Thymus (tissue), 14 donors: Measurements from ENCODE around the gene TIGIT. TPM values are rescaled to one million over a fixed set of nuclear protein-coding genes. Genes with fewer than 3 reads are reported as not detected.
"Not testable (repeated sequence)": the region's sequence is repeated elsewhere in the genome, so short reads cannot be mapped to it uniquely, and the experiment has no call there.

ENCODE experiments used
- DNase-seq, 9 donors: peaks; one replicate each; pipeline ENCODE4 v3.0.0-alpha.2; 2013; ENCODE audit warnings: low spot score in 9 of 9, low read depth in 6 of 9, missing footprints in 1 of 9
- H3K27ac ChIP-seq, 2 donors: one replicate each; pipeline ENCODE4 v1.5.1; 2013; ENCODE audit warnings: control low read depth in 1 of 2, low read depth in 1 of 2, low read length in 1 of 2, mild to moderate bottlenecking in 1 of 2, moderate library complexity in 1 of 2
- H3K27me3 ChIP-seq, 2 donors: one replicate each; pipeline ENCODE4 v1.5.1; 2013; ENCODE audit warnings: low read length in 1 of 2; ENCODE audit not compliant: control insufficient read depth in 2 of 2, insufficient read depth in 1 of 2
- H3K36me3 ChIP-seq, 2 donors: one replicate each; pipeline ENCODE4 v1.5.1; 2013; ENCODE audit warnings: low read length in 1 of 2, mild to moderate bottlenecking in 1 of 2, moderate library complexity in 1 of 2; ENCODE audit not compliant: control insufficient read depth in 2 of 2, insufficient read depth in 2 of 2
- H3K4me1 ChIP-seq, 2 donors: one replicate each; pipeline ENCODE4 v1.5.1; 2013; ENCODE audit warnings: low read length in 2 of 2; ENCODE audit not compliant: control insufficient read depth in 2 of 2, insufficient read depth in 2 of 2
- H3K4me3 ChIP-seq, 2 donors: one replicate each; pipeline ENCODE4 v1.5.1; 2013; ENCODE audit warnings: low read length in 2 of 2, control low read depth in 1 of 2, mild to moderate bottlenecking in 1 of 2
- H3K9me3 ChIP-seq, 2 donors: one replicate each; pipeline ENCODE4 v1.5.1; 2013; ENCODE audit warnings: low read length in 1 of 2, mild to moderate bottlenecking in 1 of 2; ENCODE audit not compliant: control insufficient read depth in 2 of 2, insufficient read depth in 1 of 2
- WGBS: extraction: QIAGEN DNeasy Blood & Tissue Kit; methylation state at CpG from one replicate; pipeline ENCODE4 v1.1.7; 2013; 5-methylcytosine and 5-hydroxymethylcytosine counted together
- long read RNA-seq, 10 donors: transcript quantifications; one replicate each; lab custom pipeline, GENCODE V29; 2026
- polyA plus RNA-seq: library from polyadenylated mRNA; stranded (reverse); fragments of 200-250 nt; gene quantifications from one replicate; pipeline ENCODE4 v1.2.3, GENCODE V29; 2013
- total RNA-seq: library from RNA; stranded (reverse); fragments of 120-200 nt; gene quantifications from one replicate; pipeline ENCODE4 v1.2.4, GENCODE V29; 2013
- donor health status: healthy.

Gene TIGIT
- total RNA-seq (5.8 TPM), polyA plus RNA-seq (7.1 TPM)
- long read RNA-seq, donor 1, partial matches to known transcripts, result 0 of 1 reads
- long read RNA-seq, donor 1, other reads (novel, unspliced or antisense), result 0 of 1 reads
- long read RNA-seq, donor 2, result 0 reads
- long read RNA-seq, donor 3, result 0 reads
- long read RNA-seq, donor 4, result 0 reads
- long read RNA-seq, donor 5, transcript TIGIT-201 (4 exons, 2,967 nt), result major isoform, 6 of 7 reads
- long read RNA-seq, donor 5, partial matches to known transcripts, result 0 of 7 reads
- long read RNA-seq, donor 5, other reads (novel, unspliced or antisense), result 0 of 7 reads
- long read RNA-seq, donor 6, result 0 reads
- long read RNA-seq, donor 7, result 0 reads
- long read RNA-seq, donor 8, result 0 reads
- long read RNA-seq, donor 9, result 0 reads
- long read RNA-seq, donor 10, partial matches to known transcripts, result 0 of 1 reads
- long read RNA-seq, donor 10, other reads (novel, unspliced or antisense), result 0 of 1 reads

GRCh38 chr3:114293838-114294535 is at the start of gene TIGIT:
TSS of gene TIGIT (plus strand) at chr3:114294028. CDS start at chr3:114294062, 34 bp downstream.
- H3K36me3 ChIP-seq, result no peaks in the 10 kb centered on the region
- DNase-seq, result no peak

GRCh38 chr3:114252954-114253353 is 40.9 kb upstream of the TIGIT start:
- 91% methylated on average over 1 of the region's 1 CpG for WGBS

More at GRCh38 chr3:114293838-114294535, at the start of gene TIGIT:
- Histone ChIP-seq H3K9me3 (no peaks in the 10 kb centered on the region), H3K27ac (no peak within 1 kb of the TSS), H3K4me1 (no peaks in the 10 kb centered on the region), H3K4me3 (no peak within 1 kb of the TSS), H3K27me3 (no peaks in the 10 kb centered on the region)
- 93% methylated on average over 7 of the region's 7 CpGs for WGBS

GRCh38 chr3:114253505-114253904 is 40.3 kb upstream of the TIGIT start:
- 91% methylated on average over 1 of the region's 1 CpG for WGBS
- no peak overlapping the region for H3K27ac ChIP-seq

More at GRCh38 chr3:114252954-114253353, 40.9 kb upstream of the TIGIT start:
- Histone ChIP-seq H3K27ac (no peak overlapping the region), H3K27me3 (no peaks in the 10 kb centered on the region), H3K9me3 (no peaks in the 10 kb centered on the region), H3K4me1 (no peaks in the 10 kb centered on the region), H3K36me3 (no peaks in the 10 kb centered on the region), H3K4me3 (no peak overlapping the region)
- no peak for DNase-seq

GRCh38 chr3:114259566-114259965 is 34.3 kb upstream of the TIGIT start:
- H3K27ac ChIP-seq, result no peak overlapping the region
- WGBS, result 95% methylated on average over 1 of the region's 1 CpG
- H3K27me3 ChIP-seq, result no peaks in the 10 kb centered on the region
- H3K4me3 ChIP-seq, result no peak overlapping the region
- H3K36me3 ChIP-seq, result no peaks in the 10 kb centered on the region
- H3K9me3 ChIP-seq, result no peaks in the 10 kb centered on the region
- no peak for DNase-seq
- no peaks in the 10 kb centered on the region for H3K4me1 ChIP-seq

More at GRCh38 chr3:114253505-114253904, 40.3 kb upstream of the TIGIT start:
- Histone ChIP-seq H3K27me3 (no peaks in the 10 kb centered on the region), H3K4me3 (no peak overlapping the region), H3K9me3 (no peaks in the 10 kb centered on the region), H3K4me1 (no peaks in the 10 kb centered on the region), H3K36me3 (no peaks in the 10 kb centered on the region)
- no peak for DNase-seq

GRCh38 chr3:114260152-114260551 is 33.7 kb upstream of the TIGIT start:
- H3K4me3 ChIP-seq, result no peak overlapping the region
- no peak overlapping the region for H3K27ac ChIP-seq
- no peaks in the 10 kb centered on the region for H3K4me1 ChIP-seq
- no peaks in the 10 kb centered on the region for H3K9me3 ChIP-seq
- H3K27me3 ChIP-seq, result no peaks in the 10 kb centered on the region
- DNase-seq, result no peak
- no peaks in the 10 kb centered on the region for H3K36me3 ChIP-seq

GRCh38 chr3:114270019-114270418 is 23.8 kb upstream of the TIGIT start:
- H3K27me3 ChIP-seq, result no peaks in the 10 kb centered on the region
- no peak overlapping the region for H3K4me3 ChIP-seq
- H3K9me3 ChIP-seq, result no peaks in the 10 kb centered on the region
- H3K4me1 ChIP-seq, result no peaks in the 10 kb centered on the region
- no peak for DNase-seq
- H3K36me3 ChIP-seq, result no peaks in the 10 kb centered on the region
- H3K27ac ChIP-seq, result no peak overlapping the region
- 95% methylated on average over 2 of the region's 2 CpGs for WGBS

- H3K27me3 ChIP-seq, result no peaks in the 10 kb centered on the region
- H3K27ac ChIP-seq, result no peak overlapping the region
- WGBS, result 85% methylated on average over 1 of the region's 1 CpG
- no peaks in the 10 kb centered on the region for H3K36me3 ChIP-seq
- DNase-seq, result no peak
- H3K4me1 ChIP-seq, result no peaks in the 10 kb centered on the region
- H3K9me3 ChIP-seq, result no peaks in the 10 kb centered on the region
- H3K4me3 ChIP-seq, result no peak overlapping the region
Observed at GRCh38 chr3:114272271-114272670, 21.6 kb upstream of the TIGIT start.

GRCh38 chr3:114274929-114275328 is 18.9 kb upstream of the TIGIT start:
- H3K36me3 ChIP-seq, result no peaks in the 10 kb centered on the region
- H3K27ac ChIP-seq, result no peak overlapping the region
- no peaks in the 10 kb centered on the region for H3K27me3 ChIP-seq
- no peaks in the 10 kb centered on the region for H3K9me3 ChIP-seq
- no peak overlapping the region for H3K4me3 ChIP-seq
- H3K4me1 ChIP-seq, result no peaks in the 10 kb centered on the region
- DNase-seq, result no peak
- whole genome bisulfite sequencing, result 84% methylated on average over 1 of the region's 1 CpG

GRCh38 chr3:114276856-114277255 is 17.0 kb upstream of the TIGIT start:
- not testable (repeated sequence) for H3K27ac ChIP-seq, H3K36me3 ChIP-seq, H3K27me3 ChIP-seq, H3K9me3 ChIP-seq, H3K4me1 ChIP-seq, H3K4me3 ChIP-seq, DNase-seq
- 97% methylated on average over 26 of the region's 26 CpGs for WGBS
